K562 (cell line): ENCODE results near the gene LLGL2. TPM values are rescaled to one million over a fixed set of nuclear protein-coding genes. Genes with fewer than 3 reads are reported as not detected.

Source experiments
- ATAC-seq: fragments of 200-7000 bp; cut with Tn5 transposase; 3 replicates; pipeline ENCODE4 v1.9.1; 2020; ENCODE audit warnings: moderate library complexity
- BruUV-seq: library from RNA; stranded (reverse); fragments of 400-500 nt; replicated peaks from 2 replicates; lab custom pipeline; 2021; lab: Mats Ljungman, UMichigan
- CTCF ChIA-PET: fragments of 300-600 bp; formaldehyde crosslinking; extraction: SDS; loops from one replicate; lab custom pipeline; 2021; ENCODE audit warnings: low intra/inter-chr PET ratio; lab: Yijun Ruan, JAX
- POLR2A ChIA-PET: fragments of 300-600, 350-650 bp; sonication (Branson Sonifier 250); formaldehyde crosslinking; extraction: SDS; loops from one replicate; lab custom pipeline; 2021; ENCODE audit warnings: antibody characterized with exemption, inconsistent platforms; lab: Yijun Ruan, JAX
- DNase-seq, 4 experiments: peaks; one replicate each; pipeline versions ENCODE4 v3.0.0 to v3.0.0-alpha.2; 2011 to 2018; ENCODE audit warnings: low spot score in 3 of 4, mixed read lengths in 3 of 4; ENCODE audit errors: extremely low read depth in 1 of 4
- FAIRE-seq: peaks from 2 replicates; lab custom pipeline; 2011; peaks lifted over from hg19 to GRCh38; lab: Jason Lieb, UNC
- H2AFZ ChIP-seq: 2 replicates; pipeline ENCODE4 v1.6.0; 2011; ENCODE audit warnings: low read depth, low read length, control low read depth, inconsistent platforms
- H3K27ac ChIP-seq: fragments of 200-600 bp; 3 replicates; pipeline ENCODE4 v1.8.0; 2011; ENCODE audit warnings: low read depth, mild to moderate bottlenecking, control low read depth, inconsistent platforms, low read length, moderate library complexity, mixed read lengths; ENCODE audit errors: extremely low read depth
- H3K27me3 ChIP-seq, 2 experiments: fragments of 300-600 bp in 1 of 2; 2 replicates in 1 of 2; 3 replicates in 1 of 2; pipeline versions ENCODE4 v1.6.0 to v1.8.0; 2011; ENCODE audit warnings: inconsistent platforms in 2 of 2, low read length in 2 of 2, mild to moderate bottlenecking in 1 of 2, mixed read lengths in 1 of 2, moderate library complexity in 1 of 2; ENCODE audit not compliant: control insufficient read depth in 2 of 2, insufficient read depth in 2 of 2
- H3K36me3 ChIP-seq: fragments of 300-600 bp; 3 replicates; pipeline ENCODE4 v1.8.0; 2011; ENCODE audit warnings: mild to moderate bottlenecking, low read length, inconsistent platforms; ENCODE audit not compliant: control insufficient read depth, insufficient read depth
- H3K4me1 ChIP-seq, 2 experiments: fragments of 200-600 bp in 1 of 2; replicated peaks in 1 of 2; 2 replicates in 1 of 2; 3 replicates in 1 of 2; pipeline versions ENCODE4 v1.5.1 to v1.8.0; 2011; ENCODE audit warnings: inconsistent platforms in 2 of 2, low read length in 2 of 2, mild to moderate bottlenecking in 1 of 2, mixed read lengths in 1 of 2, moderate library complexity in 1 of 2; ENCODE audit not compliant: control insufficient read depth in 2 of 2, insufficient read depth in 2 of 2
- H3K4me2 ChIP-seq: 2 replicates; pipeline ENCODE4 v1.6.1; 2011; ENCODE audit warnings: low read length, control low read depth, inconsistent platforms, mixed read lengths; ENCODE audit not compliant: insufficient read depth
- H3K4me3 ChIP-seq: fragments of 200-600 bp; sonication (generic), shearing (Covaris generic); 2 replicates; pipeline ENCODE4 v1.5.1; 2016; ENCODE audit warnings: control low read depth, inconsistent platforms
- H3K79me2 ChIP-seq: fragments of 200-600 bp; 3 replicates; pipeline ENCODE4 v1.8.0; 2011; ENCODE audit warnings: low read length, inconsistent platforms; ENCODE audit not compliant: control insufficient read depth, insufficient read depth
- H3K9ac ChIP-seq, 2 experiments: 2 replicates each; pipeline versions ENCODE4 v1.6.0 to v1.6.1; 2011; ENCODE audit warnings: low read depth in 2 of 2, low read length in 2 of 2, control low read depth in 1 of 2, inconsistent platforms in 1 of 2, mild to moderate bottlenecking in 1 of 2, mixed read lengths in 1 of 2; ENCODE audit not compliant: insufficient read depth in 1 of 2
- H3K9me1 ChIP-seq: one replicate; pipeline ENCODE4 v1.6.0; 2011; ENCODE audit warnings: inconsistent platforms, mild to moderate bottlenecking, low read length, moderate library complexity; ENCODE audit not compliant: control insufficient read depth, insufficient read depth
- H3K9me3 ChIP-seq: replicated peaks from 2 replicates; pipeline ENCODE4 v1.5.1; 2011; ENCODE audit warnings: low read depth, low read length, inconsistent platforms; ENCODE audit not compliant: control insufficient read depth, insufficient read depth
- H4K20me1 ChIP-seq: replicated peaks from 2 replicates; pipeline ENCODE4 v1.6.1; 2011; ENCODE audit warnings: low read length, inconsistent platforms, mixed read lengths; ENCODE audit not compliant: control insufficient read depth, insufficient read depth
- CREM ChIP-seq: IDR thresholded peaks from 2 replicates; pipeline ENCODE4 v1.6.1; 2014; ENCODE audit warnings: antibody characterized with exemption, low read depth
- GATAD2A ChIP-seq: fragments of 450-650 bp; IDR thresholded peaks from 2 replicates; pipeline ENCODE4 v1.6.1; 2017
- NELFE ChIP-seq: IDR thresholded peaks from 2 replicates; pipeline ENCODE4 v1.6.1; 2011; ENCODE audit warnings: mild to moderate bottlenecking; ENCODE audit not compliant: insufficient read depth, insufficient read length
- NR3C1 ChIP-seq: sonication (generic); formaldehyde crosslinking; IDR thresholded peaks from 2 replicates; pipeline ENCODE4 v1.8.1; 2022; ENCODE audit warnings: missing genetic modification reagents
- NRF1 ChIP-seq, 2 experiments: fragments of 450-650 bp; IDR thresholded peaks in 1 of 2; conservative IDR thresholded peaks in 1 of 2; 2 replicates each; pipeline ENCODE4 v1.6.1; 2014; ENCODE audit warnings: mild to moderate bottlenecking in 2 of 2
- POLR2G ChIP-seq: fragments of 200-400 bp; formaldehyde crosslinking; IDR thresholded peaks from 2 replicates; pipeline ENCODE4 v1.6.1; 2017; ENCODE audit warnings: low read depth, mild to moderate bottlenecking, antibody characterized with exemption, low read length, moderate library complexity
- SMC3 ChIP-seq: conservative IDR thresholded peaks from 2 replicates; pipeline ENCODE4 v1.6.1; 2011; ENCODE audit warnings: low read depth, low read length, improper control_type of control experiment; ENCODE audit not compliant: insufficient read depth
- TFAP4 ChIP-seq: sonication (generic); formaldehyde crosslinking; IDR thresholded peaks from 2 replicates; pipeline ENCODE4 v1.8.0; 2022; ENCODE audit warnings: missing genetic modification reagents, mild to moderate bottlenecking, moderate library complexity, borderline replicate concordance
- ZNF140 ChIP-seq: fragments of 250-450 bp; sonication (Bioruptor Pico); IDR thresholded peaks from 2 replicates; pipeline ENCODE4 v1.8.0; 2021; ENCODE audit warnings: moderate library complexity, mild to moderate bottlenecking, inconsistent platforms
- ZNF668 ChIP-seq: fragments of 250-450 bp; sonication (Bioruptor Pico); IDR thresholded peaks from 2 replicates; pipeline ENCODE4 v1.8.0; 2022; ENCODE audit warnings: mild to moderate bottlenecking, inconsistent platforms
- WGBS: fragments of 100-300 bp; shearing (Covaris generic); methylation state at CpG from one replicate; pipeline ENCODE4 v1.1.6; 2016; ENCODE audit warnings: low coverage, mixed read lengths; ENCODE audit not compliant: insufficient coverage; ENCODE audit errors: missing lambda C conversion rate; 5-methylcytosine and 5-hydroxymethylcytosine counted together
- in situ Hi-C: fragments of 300-500 bp; cut with MboI; formaldehyde crosslinking; loops from 4 replicates; pipeline ENCODE4 v1.15.0; 2018; ENCODE audit warnings: inconsistent platforms, mixed read lengths
- intact Hi-C: fragments of 100-400 bp; cut with micrococcal nuclease; formaldehyde crosslinking; loops from 2 replicates; pipeline ENCODE4 v1.14.2; 2022
- polyA plus RNA-seq, 8 experiments: library from polyadenylated mRNA; depleted of rRNA in 4 of 8; stranded (reverse) in 5 of 8; unstranded in 3 of 8; fragments of >200 nt; fragmentation: Nextera tagmentation in 2 of 8; fragmentation: Illumina TruSeq in 1 of 8; extraction: Ambion mirVana in 2 of 8; extraction: Trizol in 1 of 8; gene quantifications; 2 replicates each; pipeline versions ENCODE4 v1.2.1 to v1.2.3, GENCODE V29; 2011 to 2014; ENCODE audit warnings: inconsistent platforms in 1 of 8, missing spikeins in 1 of 8
- total RNA-seq, 7 experiments: library from RNA; depleted of rRNA in 6 of 7; stranded (reverse); fragments of >200 nt in 6 of 7; fragmentation: Illumina TruSeq in 2 of 7; extraction: Trizol in 2 of 7; gene quantifications; 2 replicates each; pipeline versions ENCODE4 v1.2.1 to v1.2.3, GENCODE V29; 2011 to 2021; ENCODE audit warnings: low replicate concordance in 1 of 7
- TF ChIP-seq, protein P1 (sequence below), 3 experiments: IDR thresholded peaks in 2 of 3; conservative IDR thresholded peaks in 1 of 3; 2 replicates each; pipeline ENCODE4 v1.5.1; 2011 to 2012; ENCODE audit warnings: low read length in 3 of 3, mild to moderate bottlenecking in 3 of 3, control low read depth in 2 of 3, improper control_type of control experiment in 1 of 3, inconsistent platforms in 1 of 3, low read depth in 1 of 3, mixed read lengths in 1 of 3, moderate library complexity in 1 of 3; ENCODE audit not compliant: insufficient read depth in 2 of 3
- TF ChIP-seq, protein P2 (sequence below): sonication (generic); formaldehyde crosslinking; IDR thresholded peaks from 2 replicates; pipeline ENCODE4 v1.8.0; 2022; ENCODE audit warnings: mild to moderate bottlenecking, missing genetic modification reagents

The LLGL2 gene
- total and polyA plus RNA-seq, 9 of the 15 experiments (the other 6 are each of a cell fraction or from before 2014, with no cell fraction given): 0.32 to 24.4 (median 10.2) TPM

DNA sequence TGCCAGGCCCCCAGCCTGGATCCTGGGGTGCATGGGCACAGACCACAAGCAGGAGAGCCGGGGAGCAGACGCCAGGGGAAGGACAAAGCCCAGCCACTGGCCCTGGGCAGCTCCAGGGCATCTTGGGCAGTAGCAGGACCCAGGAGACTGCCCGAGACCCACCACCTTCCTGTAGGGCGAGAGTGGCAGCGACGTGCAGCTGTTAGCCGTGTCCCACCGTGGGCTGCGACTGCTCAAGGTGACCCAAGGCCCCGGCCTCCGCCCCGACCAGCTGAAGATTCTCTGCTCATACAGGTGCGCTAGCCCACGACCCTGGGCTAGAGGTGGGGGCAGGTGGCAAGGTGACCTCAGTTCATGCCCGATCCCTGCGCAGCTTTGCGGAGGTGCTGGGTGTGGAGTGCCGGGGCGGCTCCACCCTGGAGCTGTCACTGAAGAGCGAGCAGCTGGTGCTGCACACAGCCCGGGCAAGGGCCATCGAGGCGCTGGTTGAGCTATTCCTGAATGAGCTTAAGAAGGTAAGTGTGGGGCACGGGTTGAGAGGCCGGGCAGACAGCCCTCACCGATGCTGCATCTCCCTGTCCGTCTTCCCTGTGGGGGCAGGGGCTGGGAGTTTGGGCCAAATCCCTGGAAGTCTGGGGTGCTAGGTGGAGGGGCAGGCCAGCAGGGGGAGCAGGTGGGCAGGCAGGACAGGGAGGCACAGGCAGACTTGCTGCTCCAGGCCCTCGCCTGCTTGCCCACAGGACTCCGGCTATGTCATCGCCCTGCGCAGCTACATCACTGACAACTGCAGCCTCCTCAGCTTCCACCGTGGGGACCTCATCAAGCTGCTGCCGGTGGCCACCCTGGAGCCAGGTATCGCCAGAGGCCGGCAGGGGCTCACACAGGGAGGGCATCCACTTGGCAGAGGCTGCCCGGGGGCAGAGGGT, 94.3 kb downstream of the LLGL2 start:
- peak; percentile 71 for ATAC-seq
- WGBS: 14% methylated on average over 34 of the region's 36 CpGs
- TF ChIP-seq TFAP4 (CRISPR knock-in tag) (peak; percentile 46; the same call in 1 of the 2 replicates), NELFE (no peak), SMC3 (peak; percentile 35; the same call in 1 of the 2 replicates), POLR2G (peak; percentile 16; the same call in 1 of the 2 replicates), NR3C1 (CRISPR knock-in tag) (no peak), CREM (peak; percentile 77), ZNF140 (no peak), NRF1 (conservative IDR thresholded peaks at IDR 0.05 in 1 of 2, IDR thresholded peaks at IDR 0.05 in 1 of 2) (peak; percentile 73 to 79), ZNF668 (CRISPR knock-in tag) (no peak), GATAD2A (no peak)
- TF ChIP-seq, protein P1, sequence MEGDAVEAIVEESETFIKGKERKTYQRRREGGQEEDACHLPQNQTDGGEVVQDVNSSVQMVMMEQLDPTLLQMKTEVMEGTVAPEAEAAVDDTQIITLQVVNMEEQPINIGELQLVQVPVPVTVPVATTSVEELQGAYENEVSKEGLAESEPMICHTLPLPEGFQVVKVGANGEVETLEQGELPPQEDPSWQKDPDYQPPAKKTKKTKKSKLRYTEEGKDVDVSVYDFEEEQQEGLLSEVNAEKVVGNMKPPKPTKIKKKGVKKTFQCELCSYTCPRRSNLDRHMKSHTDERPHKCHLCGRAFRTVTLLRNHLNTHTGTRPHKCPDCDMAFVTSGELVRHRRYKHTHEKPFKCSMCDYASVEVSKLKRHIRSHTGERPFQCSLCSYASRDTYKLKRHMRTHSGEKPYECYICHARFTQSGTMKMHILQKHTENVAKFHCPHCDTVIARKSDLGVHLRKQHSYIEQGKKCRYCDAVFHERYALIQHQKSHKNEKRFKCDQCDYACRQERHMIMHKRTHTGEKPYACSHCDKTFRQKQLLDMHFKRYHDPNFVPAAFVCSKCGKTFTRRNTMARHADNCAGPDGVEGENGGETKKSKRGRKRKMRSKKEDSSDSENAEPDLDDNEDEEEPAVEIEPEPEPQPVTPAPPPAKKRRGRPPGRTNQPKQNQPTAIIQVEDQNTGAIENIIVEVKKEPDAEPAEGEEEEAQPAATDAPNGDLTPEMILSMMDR (IDR thresholded peaks at IDR 0.05 in 2 of 3, conservative IDR thresholded peaks at IDR 0.05 in 1 of 3; ENCODE audit: insufficient read depth in 2 of 3, low read depth in 1 of 3, low read length in 3 of 3): peak; percentile 65 to 79 (median 74)
- TF ChIP-seq, protein P2, sequence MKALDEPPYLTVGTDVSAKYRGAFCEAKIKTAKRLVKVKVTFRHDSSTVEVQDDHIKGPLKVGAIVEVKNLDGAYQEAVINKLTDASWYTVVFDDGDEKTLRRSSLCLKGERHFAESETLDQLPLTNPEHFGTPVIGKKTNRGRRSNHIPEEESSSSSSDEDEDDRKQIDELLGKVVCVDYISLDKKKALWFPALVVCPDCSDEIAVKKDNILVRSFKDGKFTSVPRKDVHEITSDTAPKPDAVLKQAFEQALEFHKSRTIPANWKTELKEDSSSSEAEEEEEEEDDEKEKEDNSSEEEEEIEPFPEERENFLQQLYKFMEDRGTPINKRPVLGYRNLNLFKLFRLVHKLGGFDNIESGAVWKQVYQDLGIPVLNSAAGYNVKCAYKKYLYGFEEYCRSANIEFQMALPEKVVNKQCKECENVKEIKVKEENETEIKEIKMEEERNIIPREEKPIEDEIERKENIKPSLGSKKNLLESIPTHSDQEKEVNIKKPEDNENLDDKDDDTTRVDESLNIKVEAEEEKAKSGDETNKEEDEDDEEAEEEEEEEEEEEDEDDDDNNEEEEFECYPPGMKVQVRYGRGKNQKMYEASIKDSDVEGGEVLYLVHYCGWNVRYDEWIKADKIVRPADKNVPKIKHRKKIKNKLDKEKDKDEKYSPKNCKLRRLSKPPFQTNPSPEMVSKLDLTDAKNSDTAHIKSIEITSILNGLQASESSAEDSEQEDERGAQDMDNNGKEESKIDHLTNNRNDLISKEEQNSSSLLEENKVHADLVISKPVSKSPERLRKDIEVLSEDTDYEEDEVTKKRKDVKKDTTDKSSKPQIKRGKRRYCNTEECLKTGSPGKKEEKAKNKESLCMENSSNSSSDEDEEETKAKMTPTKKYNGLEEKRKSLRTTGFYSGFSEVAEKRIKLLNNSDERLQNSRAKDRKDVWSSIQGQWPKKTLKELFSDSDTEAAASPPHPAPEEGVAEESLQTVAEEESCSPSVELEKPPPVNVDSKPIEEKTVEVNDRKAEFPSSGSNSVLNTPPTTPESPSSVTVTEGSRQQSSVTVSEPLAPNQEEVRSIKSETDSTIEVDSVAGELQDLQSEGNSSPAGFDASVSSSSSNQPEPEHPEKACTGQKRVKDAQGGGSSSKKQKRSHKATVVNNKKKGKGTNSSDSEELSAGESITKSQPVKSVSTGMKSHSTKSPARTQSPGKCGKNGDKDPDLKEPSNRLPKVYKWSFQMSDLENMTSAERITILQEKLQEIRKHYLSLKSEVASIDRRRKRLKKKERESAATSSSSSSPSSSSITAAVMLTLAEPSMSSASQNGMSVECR (CRISPR knock-in tag): peak; percentile 46; the same call in 1 of the 2 replicates

More for the DNA sequence above, 94.3 kb downstream of the LLGL2 start:
- BruUV-seq: no TSS peak
- in situ Hi-C loops: loop anchor here (5.0 kb wide), 1 partner anchor 128 kb away; no protein-coding TSS in a partner anchor
- Histone ChIP-seq H2AFZ (no peak overlapping the region), H3K79me2 (no peaks in the 10 kb centered on the region), H4K20me1 (peaks cover 17% of the 10 kb centered on the region), H3K27ac (no peak overlapping the region), H3K9ac (peak overlapping the region in 1 of 2 experiments; percentile 68; a peak in 2 of 4 replicates), H3K36me3 (no peaks in the 10 kb centered on the region), H3K4me2 (no peak overlapping the region), H3K27me3 (peaks cover 4 to 61% of the 10 kb centered on the region in 2 experiments; a peak in 3 of 5 replicates), H3K9me3 (no peaks in the 10 kb centered on the region), H3K4me1 (peaks cover 0 to 74% of the 10 kb centered on the region in 2 experiments; a peak in 3 of 5 replicates), H3K9me1 (no peaks in the 10 kb centered on the region), H3K4me3 (no peak overlapping the region)
- ChIA-PET POLR2A (interaction anchor here (0.6 to 1.4 kb wide), 6 partner anchors 12 to 158 kb away, joined by 3 to 4 read pairs (median 4); no protein-coding TSS in a partner anchor), CTCF (interaction anchor here (0.7 to 2.3 kb wide), 4 partner anchors 103 to 130 kb away, joined by 3 to 9 read pairs (median 4); partner anchors contain the start of gene TSEN54)
- peak; percentile 67 to 81 (median 75) for DNase-seq
- peak; percentile 65 for FAIRE-seq
- intact Hi-C loops: loop anchor here (10.0 kb wide), 1 partner anchor 195 kb away; no protein-coding TSS in a partner anchor
